HG03432 (cell line): ENCODE results near the gene ZBTB14.

Source experiments
- ATAC-seq: cut with Tn5 transposase; IDR thresholded peaks from one replicate; pipeline ENCODE4 v1.9.1; 2021; ENCODE audit warnings: mild to moderate bottlenecking, moderate library complexity; ENCODE audit not compliant: unreplicated experiment

ZBTB14 gene

DNA sequence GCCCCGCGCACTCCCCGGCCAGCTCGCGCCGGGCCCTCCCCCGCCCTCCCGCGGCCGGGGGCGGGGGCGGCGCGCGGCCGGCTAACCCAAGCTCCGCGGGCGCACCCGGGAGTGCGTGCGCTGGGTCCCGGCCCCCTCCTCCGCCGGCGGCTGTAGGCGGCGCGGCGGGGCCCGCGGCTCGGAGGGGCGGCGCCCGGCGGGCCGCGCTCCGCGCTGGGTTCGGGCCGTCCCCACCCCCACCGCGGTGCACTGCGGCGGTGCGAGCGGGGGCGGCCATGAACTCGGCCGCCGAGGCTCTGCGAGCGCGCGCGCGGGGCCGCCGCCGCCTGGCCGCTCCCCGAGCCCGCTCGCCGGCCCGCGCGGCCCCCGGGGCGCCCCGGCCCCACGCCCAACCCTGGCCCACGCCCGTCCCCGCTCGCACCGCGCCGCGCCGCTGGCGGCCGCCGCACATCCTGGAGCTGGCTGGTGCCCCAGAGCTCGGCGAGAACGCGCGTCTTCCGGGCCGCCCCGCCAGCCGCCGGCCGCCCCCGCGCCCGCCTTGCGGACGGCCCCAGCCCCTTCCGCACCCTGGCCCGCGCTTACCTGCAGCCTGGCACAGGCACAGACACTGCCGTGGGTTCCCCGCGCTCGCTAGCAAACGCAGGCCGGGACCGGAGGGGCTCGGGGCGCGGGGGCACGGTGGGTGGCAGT is at the start of gene ZBTB14:
ZBTB14 (minus strand) TSS at position 496 of the 690 bp plus-strand sequence. CDS start 2,480 bp downstream, outside the sequence.
- ATAC-seq, result peak; percentile 40

GRCh38 chr18:5339202-5339834 is 43.8 kb upstream of the ZBTB14 start:
- ATAC-seq, result no peak

DNA sequence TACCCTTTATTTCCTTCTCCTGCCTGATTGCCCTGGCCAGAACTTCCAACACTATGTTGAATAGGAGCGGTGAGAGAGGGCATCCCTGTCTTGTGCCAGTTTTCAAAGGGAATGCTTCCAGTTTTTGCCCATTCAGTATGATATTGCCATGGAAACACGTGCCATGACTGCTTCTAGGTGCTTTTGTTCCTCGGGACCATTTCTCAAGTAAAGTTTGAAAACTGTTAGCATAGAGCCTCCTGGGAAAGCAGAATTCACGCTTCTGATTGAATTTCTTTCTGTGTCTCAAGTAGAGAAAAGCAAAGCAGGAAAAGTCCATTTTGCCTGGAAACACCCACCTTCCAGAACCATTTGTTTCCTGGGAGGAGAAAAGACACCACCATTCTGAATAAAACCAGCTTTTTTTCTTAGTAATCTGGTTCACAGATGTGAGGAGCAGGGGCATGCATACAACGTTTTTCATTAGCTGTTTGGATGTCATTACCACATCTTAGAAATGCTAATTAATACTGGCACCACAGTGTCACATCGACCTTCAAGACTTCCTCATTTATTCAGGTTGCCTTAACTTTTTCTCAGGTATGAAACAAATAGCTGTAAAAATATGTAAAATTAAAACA is 39.0 kb upstream of the ZBTB14 start:
- ATAC-seq, result no peak

DNA sequence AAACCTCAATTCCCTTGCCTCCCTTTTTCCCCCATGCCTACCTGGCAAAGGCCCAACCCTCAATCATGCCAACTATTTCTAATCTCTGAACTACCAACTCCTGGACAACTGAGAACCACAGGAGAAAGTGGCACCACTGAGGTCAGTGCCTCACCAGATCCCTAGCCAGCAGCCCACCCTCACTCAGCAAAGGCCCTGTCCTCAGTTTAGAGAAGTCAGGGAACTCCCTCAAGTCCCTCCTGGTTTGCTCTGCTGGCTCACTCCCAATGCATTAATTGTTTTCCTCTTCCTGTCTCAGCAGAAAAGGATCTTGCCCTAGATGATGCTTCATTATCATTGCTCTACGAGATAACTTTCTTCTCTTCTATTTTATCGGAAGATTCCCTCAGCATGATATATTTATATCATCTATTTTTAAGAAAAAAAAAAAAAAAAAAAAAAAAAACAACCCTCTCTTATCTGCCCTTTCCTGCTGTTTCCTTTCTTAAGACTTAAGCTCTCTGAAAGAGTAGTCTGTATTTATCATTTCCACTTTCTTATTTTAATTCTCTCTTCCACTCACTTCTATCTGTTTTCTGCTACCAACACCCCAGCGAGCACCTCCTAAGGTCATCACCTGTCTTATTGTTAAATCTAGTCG is 22.7 kb upstream of the ZBTB14 start:
- ATAC-seq, result no peak

DNA sequence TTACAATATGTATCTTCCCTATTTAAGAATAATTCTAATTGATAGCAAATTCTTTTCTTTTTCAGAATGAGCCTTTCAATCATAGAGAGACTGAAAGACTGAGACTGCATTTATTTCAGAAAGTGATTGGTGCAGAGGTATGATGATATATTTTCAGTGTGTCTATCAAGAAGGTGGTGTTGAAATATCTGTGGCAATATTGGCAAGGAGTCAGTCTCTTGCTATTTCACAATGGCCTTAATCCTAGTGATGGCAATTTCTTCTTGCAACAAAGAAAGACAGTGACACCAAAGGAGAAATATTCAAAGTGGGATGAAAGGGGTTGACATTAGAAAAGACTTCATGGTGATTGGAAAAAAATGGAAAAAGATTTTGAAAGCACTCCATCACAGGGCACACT is 21.7 kb upstream of the ZBTB14 start:
- no peak for ATAC-seq

DNA sequence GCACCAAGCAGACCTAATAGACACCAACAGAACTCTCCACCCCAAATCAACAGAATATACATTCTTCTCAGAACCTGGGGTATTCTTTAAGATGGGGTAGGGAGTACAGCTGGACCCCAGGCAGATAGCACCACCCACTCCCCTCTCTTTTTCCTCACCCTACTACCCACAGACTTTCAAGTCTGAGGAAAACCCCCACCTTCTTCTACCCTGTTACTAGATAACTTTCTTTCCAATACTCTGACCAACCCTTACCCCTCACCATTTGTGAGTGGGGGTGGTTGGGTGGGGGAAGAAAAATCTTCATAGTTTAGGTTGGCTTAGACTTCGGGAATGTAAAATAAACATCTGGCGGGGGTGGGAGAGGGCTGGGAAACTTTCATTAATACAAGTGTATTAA is 20.3 kb upstream of the ZBTB14 start:
- no peak for ATAC-seq

DNA sequence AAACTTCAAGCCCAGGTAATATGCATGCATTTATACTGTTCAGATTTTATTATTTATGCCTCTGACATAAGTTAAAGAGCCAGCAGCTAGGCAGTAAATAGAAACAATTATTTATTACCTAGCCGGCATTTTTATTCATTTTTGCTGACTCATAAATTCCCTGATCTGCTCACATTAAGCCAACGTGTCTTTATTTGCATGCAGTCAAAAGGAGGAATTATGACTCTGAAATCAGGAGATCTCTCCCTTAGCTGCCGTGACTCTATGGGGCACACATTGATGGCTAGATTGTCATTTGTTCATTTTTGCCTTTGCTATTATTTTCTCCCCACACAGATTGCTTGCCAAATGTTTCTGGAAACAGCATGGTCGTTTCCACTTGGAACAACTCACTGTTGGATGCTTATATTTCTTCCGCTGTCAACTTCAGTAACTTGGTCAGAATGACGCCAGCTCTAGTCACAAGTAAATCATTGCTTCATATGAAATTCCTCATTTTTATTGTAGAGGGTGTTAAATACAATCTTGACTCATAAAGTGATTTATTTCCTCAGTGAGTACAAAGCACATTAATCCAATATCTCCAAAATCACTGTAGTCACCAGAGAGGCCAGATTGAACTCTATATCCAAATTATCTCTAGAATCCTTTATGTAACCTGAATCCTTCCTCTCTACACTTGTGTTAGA is 15.9 kb upstream of the ZBTB14 start:
- ATAC-seq, result no peak

DNA sequence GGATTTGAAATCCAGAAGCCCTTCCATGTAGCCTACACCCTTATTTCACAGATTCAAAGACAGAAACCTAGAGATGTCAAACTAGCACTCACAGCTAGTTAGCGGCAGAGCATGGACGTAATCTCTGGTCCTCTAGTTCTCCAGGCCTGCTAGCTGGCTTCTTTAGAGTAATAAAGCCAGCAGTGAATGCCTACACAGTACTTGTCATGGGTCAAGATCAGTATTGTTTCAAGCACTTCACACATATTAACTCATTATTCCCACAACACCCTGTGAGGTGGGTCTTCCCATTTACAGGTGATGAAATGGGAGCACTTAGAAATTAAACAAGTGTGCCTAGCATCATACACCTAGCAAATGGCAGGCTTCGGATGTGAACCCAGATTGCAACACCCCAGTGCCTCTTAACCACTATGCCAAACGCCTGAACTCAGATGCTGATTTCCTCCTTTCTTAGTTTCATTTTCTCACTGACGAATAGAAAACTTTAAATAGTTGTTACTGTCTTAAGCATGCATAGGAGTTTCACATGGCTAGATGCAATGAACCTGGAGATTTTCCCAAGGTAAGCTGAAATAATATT is 14.5 kb upstream of the ZBTB14 start:
- peak; percentile 98 for ATAC-seq

- no peak for ATAC-seq
Observed at GRCh38 chr18:5305835-5306234, 10.3 kb upstream of the ZBTB14 start.

GRCh38 chr18:5304232-5304631 is 8.7 kb upstream of the ZBTB14 start:
- no peak for ATAC-seq

GRCh38 chr18:5303636-5304035 is 8.1 kb upstream of the ZBTB14 start:
- no peak for ATAC-seq

DNA sequence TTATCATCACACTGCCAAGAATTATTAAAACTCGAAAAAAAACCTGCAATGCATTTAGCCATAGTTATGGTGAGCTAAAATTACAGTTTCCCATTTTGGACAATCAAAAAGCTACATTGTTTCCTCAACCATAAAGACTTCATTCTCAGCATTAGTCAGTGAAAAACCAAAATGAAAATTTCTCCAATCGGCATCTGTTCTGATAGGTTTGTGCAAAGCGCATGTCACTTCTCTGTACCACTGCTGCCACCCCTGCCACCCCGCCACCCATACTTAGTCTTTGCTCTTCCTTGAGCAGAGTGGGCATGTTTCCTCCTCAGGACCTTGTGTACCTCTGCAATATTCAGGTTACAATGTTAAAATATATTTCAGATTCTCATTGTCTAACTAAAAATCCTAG is 7.1 kb upstream of the ZBTB14 start:
- ATAC-seq, result peak; percentile 58

GRCh38 chr18:5300476-5301010 is 5.0 kb upstream of the ZBTB14 start:
- ATAC-seq, result no peak

- no peak for ATAC-seq
Observed at GRCh38 chr18:5298156-5298852, 2.8 kb upstream of the ZBTB14 start.

- ATAC-seq, result no peak
Observed at GRCh38 chr18:5297597-5297996, 2.1 kb upstream of the ZBTB14 start.

DNA sequence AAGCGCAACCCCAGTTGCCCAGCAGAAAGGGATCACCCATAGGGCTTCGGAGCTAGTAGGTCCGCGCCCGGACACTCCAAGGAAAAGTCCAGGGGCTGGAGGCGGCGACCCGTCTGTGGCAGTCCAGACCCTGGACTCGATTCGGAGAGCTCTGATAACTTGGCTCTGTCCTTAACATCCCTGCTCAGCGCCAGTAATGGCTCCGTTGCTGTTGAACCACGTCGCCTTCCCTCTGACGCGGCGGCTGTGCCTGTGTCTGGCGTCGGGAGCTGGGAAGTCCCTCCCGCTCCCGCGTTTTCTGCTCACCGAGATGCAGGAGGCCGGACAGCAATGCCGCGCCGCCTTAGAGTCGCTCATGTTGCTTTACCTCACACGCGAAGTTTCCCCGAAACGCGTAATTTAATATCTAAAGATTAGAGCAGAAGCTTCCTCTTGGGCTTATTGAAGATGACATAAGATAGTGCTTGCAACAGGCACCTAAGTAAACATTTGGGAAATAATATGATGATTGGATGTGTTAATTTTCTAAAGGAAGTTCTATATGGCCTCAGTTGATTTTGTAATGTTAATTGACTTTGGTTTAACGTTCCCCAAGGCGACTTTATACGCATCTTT is 1.3 kb upstream of the ZBTB14 start:
- ATAC-seq, result peak; percentile 23

DNA sequence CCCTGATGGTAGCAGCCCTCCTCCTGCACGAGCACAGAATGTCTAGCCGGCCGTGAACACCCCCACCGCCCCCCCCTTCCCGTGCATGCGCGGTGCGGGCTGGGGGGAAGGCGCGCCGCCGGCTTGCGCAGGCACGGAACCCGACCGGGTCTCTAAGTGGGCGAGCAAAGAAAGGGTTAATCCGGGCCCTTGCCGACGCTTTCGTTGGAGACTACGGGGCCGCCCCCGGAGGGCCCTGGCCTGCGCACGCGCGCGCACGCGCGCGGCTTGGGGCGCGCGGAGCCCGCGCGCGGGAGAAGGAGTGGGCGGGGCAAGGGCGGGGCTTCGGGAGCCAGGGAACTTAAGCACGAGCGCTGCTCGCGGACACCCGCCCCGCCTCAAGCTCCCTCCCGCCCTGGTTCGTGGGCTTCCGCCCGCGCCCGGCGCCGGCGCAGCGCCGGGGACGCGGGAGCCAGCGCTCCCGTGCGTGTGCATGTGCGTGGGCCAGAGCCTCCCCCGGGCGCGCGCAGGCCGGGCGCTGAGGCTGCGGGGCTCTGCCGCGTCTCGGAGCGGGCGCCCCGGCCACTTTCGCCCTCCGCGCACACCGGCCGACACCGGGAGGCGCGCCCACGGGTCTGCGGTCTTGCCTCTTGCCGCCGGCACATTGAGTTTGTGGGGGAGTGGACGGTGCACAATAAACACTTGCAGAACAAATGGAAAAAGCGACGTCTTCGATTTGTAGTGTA is 617 bp upstream of the ZBTB14 start:
- peak; percentile 70 for ATAC-seq

GRCh38 chr18:5294457-5295230 is 882 bp downstream of the ZBTB14 start:
- ATAC-seq, result peak; percentile 6
